NCI-H2196 treated with DMSO at 0.1 percent for 48 hours (cell line): ENCODE measurements around the gene PHF14.

Source experiments
- DNase-seq: peaks from one replicate; lab custom pipeline; 2025; ENCODE audit not compliant: unreplicated experiment; lab: John Stamatoyannopoulos, UW

The PHF14 gene

GRCh38 chr7:11168650-11169170 is 195.0 kb downstream of the PHF14 start:
- DNase-seq: no peak

- DNase-seq: peak; percentile 27
Measured at GRCh38 chr7:11170175-11170574, 196.5 kb downstream of the PHF14 start.

GRCh38 chr7:11170863-11171568 is 197.3 kb downstream of the PHF14 start:
- DNase-seq: no peak

- no peak for DNase-seq
Measured at GRCh38 chr7:11171569-11172192, 198.0 kb downstream of the PHF14 start.

GRCh38 chr7:11172835-11173234 is 199.2 kb downstream of the PHF14 start:
- DNase-seq: no peak

- no peak for DNase-seq
Measured at GRCh38 chr7:11175371-11175770, 201.7 kb downstream of the PHF14 start.

DNA sequence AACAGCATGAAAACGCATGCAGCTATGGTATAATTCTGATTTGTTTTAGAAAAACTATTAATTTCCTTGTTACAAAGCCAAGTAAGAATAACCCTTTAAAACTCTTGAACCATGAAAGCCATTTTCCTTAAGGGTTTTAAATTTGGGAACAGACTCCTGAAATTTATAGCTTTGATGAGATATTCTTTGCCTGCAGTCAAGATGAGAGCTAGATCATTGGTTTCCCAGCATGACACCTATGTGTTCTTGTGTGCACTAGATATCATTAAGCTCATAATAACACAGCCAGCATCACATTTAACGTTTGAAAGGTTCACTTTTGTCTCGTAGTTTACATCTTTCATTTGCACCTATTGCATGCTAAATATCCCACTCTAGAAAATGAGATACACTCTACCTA is 202.2 kb downstream of the PHF14 start:
- DNase-seq: no peak

DNA sequence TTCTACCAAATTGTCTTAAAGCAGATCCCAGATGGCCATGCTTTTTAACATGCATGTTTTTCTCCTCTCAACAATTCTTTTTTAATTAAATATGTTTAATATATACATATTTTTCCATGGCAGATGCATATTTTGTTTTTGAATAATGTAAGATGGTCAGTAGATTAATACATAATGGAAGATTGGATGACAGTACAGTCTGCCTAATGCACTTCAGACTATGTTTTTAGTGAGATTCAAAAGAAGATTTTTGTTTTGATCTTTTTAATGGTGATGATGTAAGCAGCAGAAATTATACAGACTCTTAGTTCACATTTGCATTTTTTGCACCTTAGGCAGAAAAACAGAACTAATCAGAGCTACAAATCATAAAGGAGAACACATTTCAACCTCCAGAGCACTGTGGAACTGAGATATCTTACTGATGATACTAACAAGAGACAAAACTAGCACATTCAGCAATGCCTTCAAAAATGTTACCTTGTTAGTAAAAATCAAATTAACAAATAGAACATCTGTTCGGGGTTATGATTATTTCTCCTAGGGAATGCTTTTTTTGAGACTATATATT is 203.4 kb downstream of the PHF14 start:
- DNase-seq: no peak

- no peak for DNase-seq
Measured at GRCh38 chr7:11177793-11178192, 204.1 kb downstream of the PHF14 start.

DNA sequence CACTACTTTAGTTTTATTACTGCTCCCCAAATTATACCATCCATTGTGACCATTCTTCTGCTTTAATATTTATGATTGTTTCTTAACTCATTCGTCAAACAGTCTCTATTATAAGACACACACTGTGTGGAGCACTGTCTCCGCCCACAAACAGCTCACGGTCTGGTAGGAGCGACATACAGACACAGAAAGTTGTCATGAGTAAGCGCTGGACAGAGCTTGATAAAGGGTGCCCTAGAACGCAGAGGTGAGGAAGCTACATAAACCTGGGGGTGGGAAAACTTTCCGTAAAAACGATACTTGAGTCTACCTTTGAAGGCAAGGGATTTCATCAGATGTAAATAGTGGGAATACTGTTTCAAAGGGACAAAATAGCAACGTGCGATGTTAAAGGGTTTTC is 207.9 kb downstream of the PHF14 start:
- no peak for DNase-seq

- DNase-seq: no peak
Measured at GRCh38 chr7:11182736-11183135, 209.1 kb downstream of the PHF14 start.

DNA sequence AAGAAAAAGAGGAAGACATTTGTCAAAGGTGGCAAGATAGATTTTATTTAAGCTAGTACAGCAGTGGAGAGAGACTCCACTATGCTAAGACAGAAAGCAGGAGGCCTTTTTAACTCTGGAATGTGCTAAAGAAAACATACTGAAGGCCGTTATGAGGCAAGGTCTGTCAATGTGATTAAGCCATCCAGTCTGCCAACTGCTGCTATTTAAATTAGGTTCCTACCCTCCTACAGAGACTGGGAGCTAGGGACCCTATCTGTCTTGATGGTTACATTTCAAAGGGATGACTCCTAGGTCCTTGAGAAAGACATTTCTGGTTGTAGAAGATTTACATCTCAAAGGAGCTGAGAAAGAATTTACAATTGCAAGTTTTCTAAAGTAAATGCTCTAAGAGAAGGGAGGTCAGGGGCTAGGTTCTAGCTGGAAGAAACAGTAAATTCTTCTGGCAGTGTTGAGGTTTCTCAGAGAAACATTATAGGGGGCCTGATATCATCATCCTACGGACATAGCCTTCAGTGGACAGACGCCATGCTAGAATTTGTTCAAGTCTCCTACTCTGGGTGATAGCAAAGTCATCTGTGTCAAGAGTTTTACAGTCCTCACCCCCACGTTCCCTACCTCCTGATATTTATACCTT is 211.6 kb downstream of the PHF14 start:
- DNase-seq: no peak

- DNase-seq: no peak
Measured at GRCh38 chr7:11188529-11189310, 215.0 kb downstream of the PHF14 start.

DNA sequence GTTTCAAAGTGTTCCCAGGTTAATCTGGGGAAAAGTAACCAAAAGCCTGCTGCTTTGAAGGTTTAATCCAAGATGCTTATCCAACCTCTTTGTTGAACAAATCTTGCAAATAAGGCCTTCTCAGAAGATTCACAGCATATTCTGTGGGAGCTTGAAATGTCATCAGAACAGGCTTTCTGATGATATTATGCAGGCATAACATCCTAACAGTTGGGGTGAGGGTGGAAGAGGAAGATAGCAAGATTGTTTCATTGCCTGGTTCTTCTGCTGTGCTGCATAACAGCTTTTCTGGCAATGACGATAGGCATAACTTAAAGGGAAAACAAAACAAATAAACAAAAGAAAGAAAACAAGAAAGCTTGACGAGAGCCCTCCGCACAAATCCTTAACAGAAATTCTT is 217.4 kb downstream of the PHF14 start:
- no peak for DNase-seq

DNA sequence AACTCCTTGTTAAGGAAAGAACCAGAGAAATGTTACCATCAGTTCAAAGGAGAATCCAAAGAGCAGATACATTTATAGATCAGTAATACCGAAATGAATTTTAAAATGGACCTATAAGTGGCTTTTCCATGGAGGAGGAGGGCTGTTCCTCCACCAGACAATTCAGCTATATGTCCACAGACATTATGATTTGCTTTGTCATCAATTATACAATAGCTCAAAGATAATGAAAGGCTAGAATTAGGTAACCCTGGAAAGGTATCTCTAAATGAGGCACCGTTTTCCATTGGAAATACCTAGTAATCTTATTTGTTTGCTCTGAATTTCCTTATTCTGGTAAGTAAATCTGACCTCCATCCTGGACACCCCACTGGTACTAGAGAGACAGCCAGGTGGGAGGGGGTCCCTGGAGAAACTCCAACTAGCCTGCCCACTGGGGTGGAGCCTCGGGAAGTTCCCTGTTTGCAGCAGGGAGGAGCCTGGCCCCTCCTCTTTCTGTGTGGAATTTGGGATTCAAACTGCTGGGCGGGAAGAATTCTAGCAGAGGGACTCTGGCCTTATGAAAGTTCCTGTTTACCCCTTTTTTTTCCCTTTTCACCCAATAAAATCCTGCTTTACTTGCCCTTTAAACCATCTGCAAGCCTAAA is 218.0 kb downstream of the PHF14 start:
- no peak for DNase-seq

DNA sequence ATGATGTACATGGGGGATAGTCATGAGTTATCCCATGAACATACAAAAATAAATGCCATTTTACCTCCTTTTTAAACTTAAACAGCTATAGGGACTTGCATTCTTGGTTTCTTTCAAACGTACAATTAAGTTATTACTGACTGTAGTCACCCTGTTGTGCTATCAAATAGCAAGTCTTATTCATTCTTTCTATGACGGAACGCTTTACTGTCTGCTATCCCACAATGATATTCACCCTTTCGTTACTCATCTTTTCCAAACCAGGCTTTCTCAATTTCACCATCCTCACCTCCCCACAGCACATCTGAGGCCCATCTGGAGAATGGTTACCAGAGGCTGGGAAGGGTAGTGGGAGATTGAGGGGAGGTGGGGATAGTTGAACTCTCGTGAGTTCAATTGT is 218.8 kb downstream of the PHF14 start:
- DNase-seq: no peak

GRCh38 chr7:11193131-11193867 is 219.6 kb downstream of the PHF14 start:
- peak; percentile 61 for DNase-seq

DNA sequence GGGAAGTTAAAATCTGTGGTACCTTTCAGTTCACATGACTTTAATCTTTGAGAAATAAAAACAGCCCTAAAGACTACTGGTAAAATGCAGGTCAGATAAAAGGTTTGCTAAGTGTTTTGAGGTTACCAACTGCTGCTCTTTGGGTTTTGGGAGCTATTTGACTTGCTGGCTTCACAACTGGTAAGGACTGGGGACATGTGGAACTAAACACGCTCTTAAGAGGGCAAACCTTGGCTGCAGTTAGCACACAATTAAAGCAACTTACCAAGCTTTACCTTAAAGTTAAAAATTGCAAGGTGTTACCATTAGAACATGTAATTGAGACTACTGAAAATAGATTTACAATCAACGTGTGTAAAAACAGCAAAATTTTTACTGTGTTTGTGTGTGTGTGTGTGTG is 220.2 kb downstream of the PHF14 start:
- no peak for DNase-seq

DNA sequence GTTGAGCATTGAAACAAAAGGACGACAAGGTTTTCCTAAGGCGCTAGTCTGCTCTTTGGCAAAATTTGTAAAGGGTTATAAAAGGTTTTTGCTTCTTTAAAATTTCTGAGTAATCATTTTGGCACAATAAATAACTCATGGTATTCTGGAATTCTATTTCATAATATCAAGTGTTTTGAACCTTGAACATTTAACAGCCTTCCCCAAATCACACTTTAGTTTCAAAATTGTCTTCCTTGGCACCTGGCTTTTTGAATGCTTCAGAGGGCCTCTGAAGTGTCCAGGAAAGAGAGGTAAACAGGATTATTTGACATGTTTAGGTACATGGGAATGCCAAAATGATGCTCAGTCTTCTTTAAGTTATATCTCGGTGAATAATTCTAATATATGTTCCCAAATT is 220.8 kb downstream of the PHF14 start:
- no peak for DNase-seq

GRCh38 chr7:11195502-11195901 is 221.8 kb downstream of the PHF14 start:
- no peak for DNase-seq
